ENCODE measurements around the gene MRPL20. TPM values are rescaled to one million over a fixed set of nuclear protein-coding genes. Genes with fewer than 3 reads are reported as not detected.

MRPL20 gene
- total RNA-seq, 1 donor: 53.9 TPM

DNA sequence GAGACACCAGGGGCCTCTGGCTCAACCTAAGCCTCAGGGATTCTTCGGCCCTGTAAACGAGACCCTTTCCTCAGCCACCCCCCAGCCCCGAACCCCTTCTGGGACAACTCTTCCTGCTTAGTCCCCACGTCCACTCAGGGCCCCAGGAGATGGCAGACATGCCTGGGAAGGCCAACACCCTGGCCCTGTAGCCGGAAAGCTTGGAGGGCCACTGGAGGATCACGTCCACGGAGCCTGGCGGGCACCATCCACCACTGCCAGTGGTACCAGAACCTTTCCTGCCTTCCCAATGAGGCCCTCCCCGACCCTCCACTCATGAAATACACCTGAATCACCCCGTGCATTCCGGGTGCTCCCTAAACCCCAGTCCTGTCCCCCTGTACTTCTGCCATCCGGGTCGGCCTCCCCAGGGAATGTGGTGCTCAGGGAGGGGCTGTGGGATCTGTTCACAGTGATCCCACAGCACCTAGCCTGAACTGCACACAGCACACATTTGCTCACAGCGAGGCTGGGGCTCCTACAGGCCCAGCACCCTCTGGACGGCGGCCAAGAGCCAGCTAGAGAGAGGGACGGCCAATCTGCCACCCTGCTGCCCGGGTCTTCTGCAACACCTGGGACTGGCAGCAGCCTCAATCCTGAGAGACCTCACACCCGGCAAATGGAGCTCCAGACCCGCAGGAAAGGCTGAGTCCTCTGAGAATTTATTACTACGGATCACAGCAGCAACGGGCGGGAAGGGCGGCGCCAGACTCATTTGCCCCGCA lies 33.9 kb downstream of the MRPL20 start:
- no peak overlapping the region for H2AFZ ChIP-seq (ENCODE audit: low read length)
- peaks cover 32% of the 10 kb centered on the region for H3K79me2 ChIP-seq (ENCODE audit: insufficient read depth, low read length)
- no peaks in the 10 kb centered on the region for H3K27me3 ChIP-seq (ENCODE audit: insufficient read depth, low read length)
- peak; percentile 65 for DNase-seq (ENCODE audit: insufficient read length, low spot score, missing footprints)
- peaks cover 17% of the 10 kb centered on the region for H4K20me1 ChIP-seq (ENCODE audit: insufficient read depth, low read length)
- H3K27ac ChIP-seq (ENCODE audit: low read depth, low read length): no peak overlapping the region
- peaks cover 25% of the 10 kb centered on the region for H3K4me1 ChIP-seq (ENCODE audit: insufficient read depth, low read length)
- no peak overlapping the region for H3K4me3 ChIP-seq (ENCODE audit: insufficient read depth, low read length)
- no peaks in the 10 kb centered on the region for H3K9me3 ChIP-seq (ENCODE audit: low read depth, low read length)
- TF ChIP-seq, protein P1, sequence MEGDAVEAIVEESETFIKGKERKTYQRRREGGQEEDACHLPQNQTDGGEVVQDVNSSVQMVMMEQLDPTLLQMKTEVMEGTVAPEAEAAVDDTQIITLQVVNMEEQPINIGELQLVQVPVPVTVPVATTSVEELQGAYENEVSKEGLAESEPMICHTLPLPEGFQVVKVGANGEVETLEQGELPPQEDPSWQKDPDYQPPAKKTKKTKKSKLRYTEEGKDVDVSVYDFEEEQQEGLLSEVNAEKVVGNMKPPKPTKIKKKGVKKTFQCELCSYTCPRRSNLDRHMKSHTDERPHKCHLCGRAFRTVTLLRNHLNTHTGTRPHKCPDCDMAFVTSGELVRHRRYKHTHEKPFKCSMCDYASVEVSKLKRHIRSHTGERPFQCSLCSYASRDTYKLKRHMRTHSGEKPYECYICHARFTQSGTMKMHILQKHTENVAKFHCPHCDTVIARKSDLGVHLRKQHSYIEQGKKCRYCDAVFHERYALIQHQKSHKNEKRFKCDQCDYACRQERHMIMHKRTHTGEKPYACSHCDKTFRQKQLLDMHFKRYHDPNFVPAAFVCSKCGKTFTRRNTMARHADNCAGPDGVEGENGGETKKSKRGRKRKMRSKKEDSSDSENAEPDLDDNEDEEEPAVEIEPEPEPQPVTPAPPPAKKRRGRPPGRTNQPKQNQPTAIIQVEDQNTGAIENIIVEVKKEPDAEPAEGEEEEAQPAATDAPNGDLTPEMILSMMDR (IDR thresholded peaks at IDR 0.05; ENCODE audit: extremely low read depth, low read depth, low read length): no peak
- peaks cover 6% of the 10 kb centered on the region for H3K36me3 ChIP-seq (ENCODE audit: insufficient read depth, low read length)
- H3K4me2 ChIP-seq (ENCODE audit: insufficient read depth, low read length): no peak overlapping the region

GRCh38 chr1:1371746-1372711 lies 35.1 kb downstream of the MRPL20 start:
- Histone ChIP-seq H2AFZ (ENCODE audit: low read length) (no peak overlapping the region), H3K79me2 (ENCODE audit: insufficient read depth, low read length) (peaks cover 32% of the 10 kb centered on the region), H3K36me3 (ENCODE audit: insufficient read depth, low read length) (peaks cover 6% of the 10 kb centered on the region), H3K9me3 (ENCODE audit: low read depth, low read length) (peaks cover 3% of the 10 kb centered on the region), H3K4me3 (ENCODE audit: insufficient read depth, low read length) (peak overlapping the region; percentile 42), H3K27me3 (ENCODE audit: insufficient read depth, low read length) (no peaks in the 10 kb centered on the region), H4K20me1 (ENCODE audit: insufficient read depth, low read length) (peaks cover 17% of the 10 kb centered on the region), H3K4me2 (ENCODE audit: insufficient read depth, low read length) (peak overlapping the region; percentile 61), H3K4me1 (ENCODE audit: insufficient read depth, low read length) (peaks cover 25% of the 10 kb centered on the region), H3K27ac (ENCODE audit: low read depth, low read length) (peak overlapping the region; percentile 28)
- peak; percentile 97 for DNase-seq (ENCODE audit: insufficient read length, low spot score, missing footprints)
- TF ChIP-seq, protein P1 (IDR thresholded peaks at IDR 0.05; ENCODE audit: extremely low read depth, low read depth, low read length): peak; percentile 85

DNA sequence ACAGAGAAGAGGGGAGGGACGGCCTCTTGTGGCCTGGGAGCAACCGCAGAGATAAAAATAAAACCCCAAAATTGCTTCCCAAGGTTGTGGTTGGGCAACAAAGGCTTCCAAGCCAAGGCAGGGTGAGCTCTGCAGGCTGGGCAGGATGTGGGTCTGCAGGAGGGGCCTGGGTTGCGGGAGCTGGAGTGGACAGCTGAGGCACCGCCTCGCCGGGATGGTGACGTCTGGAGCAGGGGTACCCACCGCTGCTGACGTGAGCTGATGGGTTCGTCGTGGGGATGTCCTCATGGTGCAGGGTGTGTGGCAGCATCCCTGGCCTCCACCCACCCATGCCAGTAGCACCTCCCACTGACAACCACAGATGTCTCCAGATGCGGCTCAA lies 35.7 kb downstream of the MRPL20 start:
- peaks cover 25% of the 10 kb centered on the region for H3K4me1 ChIP-seq (ENCODE audit: insufficient read depth, low read length)
- no peaks in the 10 kb centered on the region for H3K27me3 ChIP-seq (ENCODE audit: insufficient read depth, low read length)
- peaks cover 6% of the 10 kb centered on the region for H3K36me3 ChIP-seq (ENCODE audit: insufficient read depth, low read length)
- H3K4me2 ChIP-seq (ENCODE audit: insufficient read depth, low read length): peak overlapping the region; percentile 61
- peak overlapping the region; percentile 42 for H3K4me3 ChIP-seq (ENCODE audit: insufficient read depth, low read length)
- peak overlapping the region; percentile 28 for H3K27ac ChIP-seq (ENCODE audit: low read depth, low read length)
- DNase-seq (ENCODE audit: insufficient read length, low spot score, missing footprints): peak; percentile 91
- H4K20me1 ChIP-seq (ENCODE audit: insufficient read depth, low read length): peaks cover 17% of the 10 kb centered on the region
- peaks cover 4% of the 10 kb centered on the region for H3K9me3 ChIP-seq (ENCODE audit: low read depth, low read length)
- TF ChIP-seq, protein P1 (IDR thresholded peaks at IDR 0.05; ENCODE audit: extremely low read depth, low read depth, low read length): no peak
- H2AFZ ChIP-seq (ENCODE audit: low read length): no peak overlapping the region
- peaks cover 32% of the 10 kb centered on the region for H3K79me2 ChIP-seq (ENCODE audit: insufficient read depth, low read length)
